SK-N-MC (cell line): ENCODE data around the gene LRFN4.
A peak's percentile ranks its signal among the peaks of the same experiment; 100 is the strongest.

ENCODE experiments used
- DNase-seq: peaks from one replicate; pipeline ENCODE4 v3.0.0-alpha.2; 2011; ENCODE audit warnings: low read depth, low spot score
- H3K27ac ChIP-seq: fragments of 200-600 bp; sonication (generic); 2 replicates; pipeline ENCODE4 v1.5.1; 2016; ENCODE audit warnings: mixed run types
- H3K36me3 ChIP-seq: fragments of 200-600 bp; sonication (generic); 2 replicates; pipeline ENCODE4 v1.6.1; 2017; ENCODE audit warnings: antibody characterized with exemption, low read length, mixed read lengths; ENCODE audit not compliant: insufficient read depth
- H3K4me3 ChIP-seq: fragments of 200-600 bp; sonication (generic); 2 replicates; pipeline ENCODE4 v1.5.1; 2016
- H3K9ac ChIP-seq: fragments of 200-600 bp; sonication (generic); 2 replicates; pipeline ENCODE4 v1.8.0; 2017; ENCODE audit warnings: mixed run types, mixed read lengths; ENCODE audit not compliant: insufficient read length
- H3K9me3 ChIP-seq: fragments of 200-600 bp; sonication (generic); 2 replicates; pipeline ENCODE4 v1.6.1; 2017; ENCODE audit warnings: low read depth, mild to moderate bottlenecking, antibody characterized with exemption, low read length, moderate library complexity, mixed read lengths
- EZH2 ChIP-seq: fragments of 200-600 bp; sonication (generic); IDR thresholded peaks from one replicate; pipeline ENCODE4 v1.6.1; 2017; ENCODE audit warnings: antibody characterized with exemption
- FOXP2 ChIP-seq: optimal IDR thresholded peaks from 2 replicates; pipeline ENCODE3; 2011; ENCODE audit warnings: mild to moderate bottlenecking, moderate library complexity; ENCODE audit not compliant: insufficient read depth; ENCODE audit errors: extremely low read length, control extremely low read depth
- POLR2AphosphoS5 ChIP-seq: IDR thresholded peaks from 2 replicates; pipeline ENCODE4 v1.6.1; 2012; ENCODE audit warnings: mild to moderate bottlenecking, low read depth, low read length, borderline replicate concordance

The LRFN4 gene

GRCh38 chr11:66855574-66856495 lies 1.0 kb upstream of the LRFN4 start:
- TF ChIP-seq FOXP2 (no peak), POLR2AphosphoS5 (peak; percentile 65), EZH2 (no peak)
- peak overlapping the region; percentile 79 for H3K9ac ChIP-seq
- peak overlapping the region; percentile 94 for H3K4me3 ChIP-seq
- DNase-seq = no peak
- H3K9me3 ChIP-seq = no peaks in the 10 kb centered on the region
- no peaks in the 10 kb centered on the region; the same call in 1 of the 2 replicates for H3K36me3 ChIP-seq
- H3K27ac ChIP-seq = peak overlapping the region; percentile 89

GRCh38 chr11:66857234-66857926 lies 516 bp downstream of the LRFN4 start:
- DNase-seq = no peak
- Histone ChIP-seq H3K9me3 (no peaks in the 10 kb centered on the region), H3K9ac (peak overlapping the region; percentile 66), H3K36me3 (no peaks in the 10 kb centered on the region; the same call in 1 of the 2 replicates), H3K4me3 (peak overlapping the region; percentile 78), H3K27ac (no peak overlapping the region; the same call in 1 of the 2 replicates)
- no peak for TF ChIP-seq EZH2
- TF ChIP-seq FOXP2 = no peak
- no peak for TF ChIP-seq POLR2AphosphoS5

GRCh38 chr11:66857927-66858185 lies 992 bp downstream of the LRFN4 start:
- Histone ChIP-seq H3K27ac (no peak overlapping the region), H3K4me3 (peak overlapping the region; percentile 78), H3K9ac (peak overlapping the region; percentile 66), H3K36me3 (no peaks in the 10 kb centered on the region; the same call in 1 of the 2 replicates), H3K9me3 (no peaks in the 10 kb centered on the region)
- TF ChIP-seq EZH2 (no peak), POLR2AphosphoS5 (no peak), FOXP2 (no peak)
- no peak for DNase-seq

GRCh38 chr11:66858186-66858938 lies 1.5 kb downstream of the LRFN4 start:
- Histone ChIP-seq H3K36me3 (no peaks in the 10 kb centered on the region; the same call in 1 of the 2 replicates), H3K4me3 (peak overlapping the region; percentile 78), H3K9ac (no peak overlapping the region), H3K27ac (no peak overlapping the region), H3K9me3 (no peaks in the 10 kb centered on the region)
- no peak for DNase-seq
- 0 out of 2 replicates have a peak, but pooled peaks have one; percentile 26 for TF ChIP-seq POLR2AphosphoS5
- no peak for TF ChIP-seq FOXP2

- no peak for DNase-seq
- Histone ChIP-seq H3K36me3 (no peaks in the 10 kb centered on the region; the same call in 1 of the 2 replicates), H3K27ac (no peak overlapping the region), H3K9ac (no peak overlapping the region), H3K4me3 (no peak overlapping the region), H3K9me3 (no peaks in the 10 kb centered on the region)
- TF ChIP-seq POLR2AphosphoS5 (no peak), EZH2 (no peak), FOXP2 (no peak)
Measured at GRCh38 chr11:66858939-66859685, 2.2 kb downstream of the LRFN4 start.

GRCh38 chr11:66859686-66860448 lies 3.0 kb downstream of the LRFN4 start:
- no peak for TF ChIP-seq POLR2AphosphoS5
- no peak for TF ChIP-seq FOXP2
- TF ChIP-seq EZH2 = no peak
- H3K27ac ChIP-seq = no peak overlapping the region
- H3K4me3 ChIP-seq = no peak overlapping the region
- H3K9me3 ChIP-seq = no peaks in the 10 kb centered on the region
- H3K9ac ChIP-seq = no peak overlapping the region
- DNase-seq = no peak
- no peaks in the 10 kb centered on the region; the same call in 1 of the 2 replicates for H3K36me3 ChIP-seq

- DNase-seq = no peak
- no peak for TF ChIP-seq POLR2AphosphoS5
- Histone ChIP-seq H3K4me3 (no peak overlapping the region), H3K9me3 (no peaks in the 10 kb centered on the region), H3K9ac (no peak overlapping the region), H3K27ac (no peak overlapping the region), H3K36me3 (no peaks in the 10 kb centered on the region; the same call in 1 of the 2 replicates)
Measured at GRCh38 chr11:66860449-66860831, 3.6 kb downstream of the LRFN4 start.
